ENCODE results near the gene TNS1.

DNA sequence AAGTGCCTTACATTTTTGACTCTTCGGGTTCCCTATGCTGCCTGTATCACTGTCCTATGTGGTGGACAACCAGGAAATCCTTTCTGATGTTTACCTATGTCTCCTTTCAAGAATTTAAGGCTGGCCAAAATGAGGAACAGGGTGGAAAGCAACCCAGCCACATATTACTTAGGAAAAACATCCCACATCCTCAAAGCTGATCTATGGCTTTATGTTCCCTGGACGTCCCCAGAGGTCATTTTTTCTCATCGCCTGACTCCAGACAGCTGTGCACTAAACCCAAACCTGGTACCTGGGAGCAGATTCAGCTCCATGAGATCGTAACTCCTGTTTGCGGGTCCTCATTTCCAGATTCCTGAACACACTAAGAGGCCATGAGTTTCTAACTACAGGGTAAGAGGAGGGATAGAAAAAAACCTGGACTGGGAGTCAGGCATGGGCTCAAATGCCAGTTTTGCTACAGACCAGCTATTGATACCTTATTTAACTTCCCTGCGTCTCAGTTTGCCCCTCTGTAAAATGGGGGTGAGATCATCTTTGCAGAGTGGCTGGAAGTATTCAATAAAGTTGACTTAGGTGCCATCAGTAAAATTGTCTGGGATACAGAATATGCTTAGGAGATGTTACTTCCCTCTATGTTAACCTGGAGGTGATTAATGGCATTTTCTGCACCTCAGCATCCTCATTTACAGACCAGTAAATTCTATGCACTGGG lies 70.8 kb downstream of the TNS1 start:
- TF ChIP-seq CTCF (IDR thresholded peaks at IDR 0.05 in 2 of 3, conservative IDR thresholded peaks at IDR 0.05 in 1 of 3; ENCODE audit: borderline replicate concordance in 1 of 3, insufficient read depth in 1 of 3, low read depth in 2 of 3, low read length in 2 of 3) (no peak), EGR1 (IDR thresholded peaks at IDR 0.05; ENCODE audit: low read depth) (no peak), EZH2 (IDR thresholded peaks at IDR 0.05) (no peak), CEBPB (IDR thresholded peaks at IDR 0.05; ENCODE audit: low read depth) (no peak), POLR2AphosphoS5 (IDR thresholded peaks at IDR 0.05; ENCODE audit: low read depth, low read length) (no peak)

All from HCT116 (cell line).